Sigmoid colon (tissue), 4 donors: ENCODE data around the gene ASMTL.

Source experiments
- EP300 ChIP-seq, 4 donors: sonication (generic); formaldehyde crosslinking; IDR thresholded peaks; one replicate each; pipeline ENCODE4 v1.6.1; 2017; ENCODE audit warnings: antibody characterized with exemption in 4 of 4
- TF ChIP-seq, protein P1 (sequence below), 4 experiments: fragments of 450-650 bp in 3 of 4; fragments of 200-600 bp in 1 of 4; IDR thresholded peaks; one replicate each; pipeline ENCODE4 v1.5.1; 2016 to 2019; ENCODE audit warnings: antibody characterized with exemption in 4 of 4, mild to moderate bottlenecking in 3 of 4, moderate library complexity in 2 of 4

DNA sequence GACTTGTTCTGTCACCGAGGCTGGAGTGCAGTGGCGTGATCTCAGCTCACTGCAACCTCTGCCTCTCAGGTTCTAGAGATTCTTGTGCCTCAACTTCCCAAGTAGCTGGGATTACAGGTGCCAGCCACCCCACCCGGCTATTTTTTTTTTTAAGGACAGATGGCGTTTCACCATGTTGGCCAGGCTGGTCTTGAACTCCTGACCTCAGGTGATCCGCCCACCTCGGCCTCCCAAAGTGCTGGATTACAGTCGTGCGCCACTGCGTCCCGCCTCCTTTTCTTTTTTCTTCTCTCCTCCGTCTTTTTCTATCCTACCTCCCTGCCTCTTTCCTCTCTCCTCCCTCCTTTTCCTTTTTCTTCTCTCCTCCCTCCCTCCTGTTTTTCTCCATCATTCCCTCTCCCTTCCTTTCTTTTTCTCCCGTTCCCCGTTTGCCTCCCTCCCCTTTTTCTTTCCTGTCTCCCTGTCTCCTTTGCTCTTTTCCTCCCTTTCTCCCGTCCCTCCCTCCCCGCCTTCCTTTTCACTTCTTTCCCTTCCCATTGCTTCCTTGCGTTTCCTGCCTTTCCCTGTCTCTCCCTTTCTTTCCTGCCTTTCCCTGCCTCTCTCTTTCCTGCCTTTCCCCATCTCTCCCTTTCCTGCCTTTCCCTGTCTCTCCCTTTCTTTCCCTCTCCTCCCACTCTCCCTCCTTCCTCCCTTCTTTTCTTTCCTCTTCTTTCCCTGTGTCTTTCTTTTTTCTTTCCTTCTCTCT, 58.7 kb downstream of the ASMTL start:
- TF ChIP-seq, protein P1, sequence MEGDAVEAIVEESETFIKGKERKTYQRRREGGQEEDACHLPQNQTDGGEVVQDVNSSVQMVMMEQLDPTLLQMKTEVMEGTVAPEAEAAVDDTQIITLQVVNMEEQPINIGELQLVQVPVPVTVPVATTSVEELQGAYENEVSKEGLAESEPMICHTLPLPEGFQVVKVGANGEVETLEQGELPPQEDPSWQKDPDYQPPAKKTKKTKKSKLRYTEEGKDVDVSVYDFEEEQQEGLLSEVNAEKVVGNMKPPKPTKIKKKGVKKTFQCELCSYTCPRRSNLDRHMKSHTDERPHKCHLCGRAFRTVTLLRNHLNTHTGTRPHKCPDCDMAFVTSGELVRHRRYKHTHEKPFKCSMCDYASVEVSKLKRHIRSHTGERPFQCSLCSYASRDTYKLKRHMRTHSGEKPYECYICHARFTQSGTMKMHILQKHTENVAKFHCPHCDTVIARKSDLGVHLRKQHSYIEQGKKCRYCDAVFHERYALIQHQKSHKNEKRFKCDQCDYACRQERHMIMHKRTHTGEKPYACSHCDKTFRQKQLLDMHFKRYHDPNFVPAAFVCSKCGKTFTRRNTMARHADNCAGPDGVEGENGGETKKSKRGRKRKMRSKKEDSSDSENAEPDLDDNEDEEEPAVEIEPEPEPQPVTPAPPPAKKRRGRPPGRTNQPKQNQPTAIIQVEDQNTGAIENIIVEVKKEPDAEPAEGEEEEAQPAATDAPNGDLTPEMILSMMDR (IDR thresholded peaks at IDR 0.05), result no peak
- no peak for TF ChIP-seq EP300 (IDR thresholded peaks at IDR 0.05)
